ENCODE measurements around the gene ARL14. TPM values are rescaled to one million over a fixed set of nuclear protein-coding genes. Genes with fewer than 3 reads are reported as not detected.

Gene ARL14
- total RNA-seq, 2 donors from 2014 or later: 0.85 TPM; not detected in 1

DNA sequence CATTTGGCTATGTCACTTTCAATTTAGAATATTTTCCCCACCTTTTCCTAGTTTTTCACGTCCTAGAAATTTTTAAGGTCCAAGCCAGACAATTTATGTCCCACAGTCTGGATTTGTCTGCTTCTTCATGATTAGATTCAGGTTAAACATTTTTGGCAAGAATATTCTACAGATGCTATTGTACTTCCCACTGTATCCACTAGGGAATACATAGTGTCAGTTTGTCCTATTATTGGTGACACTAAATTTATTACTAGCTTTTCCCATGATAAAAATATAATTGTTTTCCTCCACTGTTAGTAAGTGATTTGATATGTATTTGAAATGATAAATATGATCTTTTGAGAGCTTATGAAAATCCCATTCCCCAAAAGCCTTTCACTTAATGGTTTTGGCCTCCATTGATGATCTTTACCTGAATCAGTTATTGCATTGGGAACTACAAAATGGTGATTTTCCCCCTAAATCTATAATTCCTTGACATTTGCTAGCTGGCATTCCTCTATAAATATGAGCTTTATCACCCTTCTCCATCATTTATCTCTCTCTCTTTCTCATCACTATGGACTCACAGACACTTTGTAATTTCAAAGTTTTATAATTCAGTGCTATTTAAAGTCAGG lies 8.3 kb downstream of the ARL14 start:
- DNase-seq (ENCODE audit: low spot score) (no peak), ATAC-seq (ENCODE audit: insufficient number of reproducible peaks, low FRiP score, low read depth) (no peak)
- Histone ChIP-seq H3K36me3 (no peaks in the 10 kb centered on the region), H3K4me1 (ENCODE audit: control insufficient read depth in 1 of 2, low read depth in 2 of 2) (no peaks in the 10 kb centered on the region), H3K4me3 (no peak overlapping the region), H3K27me3 (replicated peaks; ENCODE audit: insufficient read depth) (no peaks in the 10 kb centered on the region), H3K9me3 (no peaks in the 10 kb centered on the region), H3K27ac (no peak overlapping the region)
- TF ChIP-seq, protein P1, sequence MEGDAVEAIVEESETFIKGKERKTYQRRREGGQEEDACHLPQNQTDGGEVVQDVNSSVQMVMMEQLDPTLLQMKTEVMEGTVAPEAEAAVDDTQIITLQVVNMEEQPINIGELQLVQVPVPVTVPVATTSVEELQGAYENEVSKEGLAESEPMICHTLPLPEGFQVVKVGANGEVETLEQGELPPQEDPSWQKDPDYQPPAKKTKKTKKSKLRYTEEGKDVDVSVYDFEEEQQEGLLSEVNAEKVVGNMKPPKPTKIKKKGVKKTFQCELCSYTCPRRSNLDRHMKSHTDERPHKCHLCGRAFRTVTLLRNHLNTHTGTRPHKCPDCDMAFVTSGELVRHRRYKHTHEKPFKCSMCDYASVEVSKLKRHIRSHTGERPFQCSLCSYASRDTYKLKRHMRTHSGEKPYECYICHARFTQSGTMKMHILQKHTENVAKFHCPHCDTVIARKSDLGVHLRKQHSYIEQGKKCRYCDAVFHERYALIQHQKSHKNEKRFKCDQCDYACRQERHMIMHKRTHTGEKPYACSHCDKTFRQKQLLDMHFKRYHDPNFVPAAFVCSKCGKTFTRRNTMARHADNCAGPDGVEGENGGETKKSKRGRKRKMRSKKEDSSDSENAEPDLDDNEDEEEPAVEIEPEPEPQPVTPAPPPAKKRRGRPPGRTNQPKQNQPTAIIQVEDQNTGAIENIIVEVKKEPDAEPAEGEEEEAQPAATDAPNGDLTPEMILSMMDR (IDR thresholded peaks at IDR 0.05): peak; percentile 27

DNA sequence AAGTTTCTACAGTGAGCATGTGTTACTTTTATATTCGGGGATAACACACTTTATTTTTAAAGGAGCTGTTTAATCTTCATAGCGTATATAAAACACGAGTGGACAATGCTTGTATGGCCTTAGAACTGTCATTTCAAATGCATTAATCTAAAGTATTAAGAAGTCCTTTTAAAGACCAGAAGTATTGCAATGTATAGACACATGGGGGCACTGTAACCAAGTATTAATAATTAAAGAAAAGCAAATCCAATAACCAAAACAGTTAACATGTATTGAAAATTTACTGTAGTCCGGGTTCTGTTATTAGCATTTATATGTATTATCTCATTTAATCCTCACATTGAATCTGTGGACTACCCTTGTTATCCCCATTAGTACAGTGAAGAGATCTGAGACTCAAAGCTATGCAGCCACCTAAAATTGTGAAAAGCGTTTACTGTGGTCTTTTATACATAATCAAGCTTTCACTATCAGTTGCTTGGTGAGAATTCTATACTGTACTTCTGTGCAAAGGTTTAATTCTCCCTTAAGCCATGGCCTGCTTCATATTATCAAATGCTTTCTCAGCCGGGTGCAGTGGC lies 10.1 kb downstream of the ARL14 start:
- H3K27ac ChIP-seq: no peak overlapping the region
- H3K4me3 ChIP-seq: no peak overlapping the region
- TF ChIP-seq, protein P1 (IDR thresholded peaks at IDR 0.05): no peak
- no peaks in the 10 kb centered on the region for H3K4me1 ChIP-seq (ENCODE audit: control insufficient read depth in 1 of 2, low read depth in 2 of 2)
- no peaks in the 10 kb centered on the region for H3K9me3 ChIP-seq
- no peaks in the 10 kb centered on the region for H3K27me3 ChIP-seq (replicated peaks; ENCODE audit: insufficient read depth)
- DNase-seq (ENCODE audit: low spot score) (no peak), ATAC-seq (ENCODE audit: insufficient number of reproducible peaks, low FRiP score, low read depth) (no peak)
- no peaks in the 10 kb centered on the region for H3K36me3 ChIP-seq

DNA sequence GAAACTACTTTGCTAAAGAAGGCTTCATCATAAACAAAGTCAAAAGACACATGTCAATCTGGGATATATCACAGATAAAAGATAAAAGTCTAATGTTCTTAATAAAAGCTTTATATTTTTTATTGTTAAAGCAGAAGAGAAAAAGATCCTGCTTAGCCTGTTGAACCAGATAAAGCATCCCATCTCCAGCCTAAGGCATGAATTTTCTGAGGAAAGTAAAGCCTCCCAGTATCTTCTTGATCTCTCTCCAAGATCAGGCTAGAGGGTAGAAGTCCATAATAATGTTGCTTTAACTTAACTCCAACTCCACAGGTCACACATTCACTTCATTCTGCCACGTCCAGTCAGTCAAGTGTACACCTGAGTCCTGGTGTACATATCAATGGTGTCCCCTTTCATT lies 14.2 kb downstream of the ARL14 start:
- H3K36me3 ChIP-seq: no peaks in the 10 kb centered on the region
- TF ChIP-seq, protein P1 (IDR thresholded peaks at IDR 0.05): no peak
- H3K27ac ChIP-seq: no peak overlapping the region
- ATAC-seq (ENCODE audit: insufficient number of reproducible peaks, low FRiP score, low read depth) (no peak), DNase-seq (ENCODE audit: low spot score) (no peak)
- no peak overlapping the region for H3K4me3 ChIP-seq
- H3K4me1 ChIP-seq (ENCODE audit: control insufficient read depth in 1 of 2, low read depth in 2 of 2): no peaks in the 10 kb centered on the region
- no peaks in the 10 kb centered on the region for H3K9me3 ChIP-seq
- no peaks in the 10 kb centered on the region for H3K27me3 ChIP-seq (replicated peaks; ENCODE audit: insufficient read depth)

DNA sequence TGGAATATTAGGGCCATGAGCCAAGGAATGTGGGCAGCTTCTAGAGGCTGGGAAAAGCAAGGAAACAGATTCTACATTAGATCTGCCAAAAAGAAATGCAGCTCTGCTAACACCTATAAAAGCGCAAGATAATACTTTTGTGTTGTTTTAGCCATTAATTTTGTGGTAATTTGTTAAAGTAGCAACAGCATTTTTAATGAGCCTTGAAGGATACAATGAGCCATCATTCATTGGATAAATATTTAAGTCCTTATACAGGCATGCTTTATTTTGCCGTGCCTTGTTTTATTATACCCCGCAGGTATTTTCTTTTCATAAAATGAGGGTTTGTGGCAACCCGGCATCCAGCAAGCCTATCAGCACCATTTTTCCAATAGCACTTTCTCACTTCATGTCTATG lies 15.0 kb downstream of the ARL14 start:
- H3K27ac ChIP-seq: no peak overlapping the region
- TF ChIP-seq, protein P1 (IDR thresholded peaks at IDR 0.05): no peak
- H3K4me1 ChIP-seq (ENCODE audit: control insufficient read depth in 1 of 2, low read depth in 2 of 2): no peaks in the 10 kb centered on the region
- H3K4me3 ChIP-seq: no peak overlapping the region
- ATAC-seq (ENCODE audit: insufficient number of reproducible peaks, low FRiP score, low read depth) (no peak), DNase-seq (ENCODE audit: low spot score) (no peak)
- H3K36me3 ChIP-seq: no peaks in the 10 kb centered on the region
- no peaks in the 10 kb centered on the region for H3K27me3 ChIP-seq (replicated peaks; ENCODE audit: insufficient read depth)
- H3K9me3 ChIP-seq: no peaks in the 10 kb centered on the region

DNA sequence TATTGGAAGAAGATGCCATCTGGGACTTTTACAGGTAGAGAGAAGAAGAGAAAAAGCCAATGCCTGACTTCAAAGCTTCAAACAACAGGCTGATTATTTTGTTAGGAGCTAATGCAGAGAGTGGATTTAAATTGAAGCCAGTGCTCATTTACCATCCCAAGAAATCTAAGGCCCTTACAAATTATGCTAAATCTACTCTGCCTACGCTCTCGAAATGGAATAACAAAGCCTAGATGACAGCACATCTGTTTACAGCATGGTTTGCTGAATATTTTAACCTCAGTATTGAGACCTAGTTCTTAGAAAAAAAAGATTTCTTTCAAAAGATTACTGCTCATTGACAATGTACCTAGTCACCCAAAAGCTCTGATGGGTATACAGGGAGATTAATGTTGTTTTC lies 16.2 kb downstream of the ARL14 start:
- Histone ChIP-seq H3K36me3 (no peaks in the 10 kb centered on the region), H3K9me3 (no peaks in the 10 kb centered on the region), H3K4me1 (ENCODE audit: control insufficient read depth in 1 of 2, low read depth in 2 of 2) (peaks cover 8 to 9% of the 10 kb centered on the region in 2 donors), H3K27ac (no peak overlapping the region), H3K4me3 (no peak overlapping the region), H3K27me3 (replicated peaks; ENCODE audit: insufficient read depth) (no peaks in the 10 kb centered on the region)
- DNase-seq (ENCODE audit: low spot score) (no peak), ATAC-seq (ENCODE audit: insufficient number of reproducible peaks, low FRiP score, low read depth) (no peak)
- TF ChIP-seq, protein P1 (IDR thresholded peaks at IDR 0.05): no peak

All from thoracic aorta (tissue), 2 donors.